DND-41 (cell line): ENCODE measurements around the gene TMEM255B.
"Not testable (repeated sequence)": the region's sequence is repeated elsewhere in the genome, so short reads cannot be mapped to it uniquely, and the experiment has no call there.

Experiments used
- ATAC-seq: fragments of 200-7000 bp; cut with Tn5 transposase; 3 replicates; pipeline ENCODE4 v1.9.1; 2021; ENCODE audit warnings: low read depth; ENCODE audit not compliant: insufficient read depth
- DNase-seq: peaks from one replicate; pipeline ENCODE4 v3.0.0-alpha.2; 2020
- H2AFZ ChIP-seq: 2 replicates; pipeline ENCODE4 v1.6.0; 2012; ENCODE audit warnings: low read depth, low read length
- H3K27ac ChIP-seq: 2 replicates; pipeline ENCODE4 v1.5.1; 2012; ENCODE audit warnings: low read length, inconsistent platforms
- H3K27me3 ChIP-seq: fragments of 200-600 bp; sonication (generic); 2 replicates; pipeline ENCODE4 v1.6.0; 2012; ENCODE audit warnings: low read length, mild to moderate bottlenecking, inconsistent platforms; ENCODE audit not compliant: insufficient read depth, poor library complexity
- H3K36me3 ChIP-seq: 2 replicates; pipeline ENCODE4 v1.5.1; 2012; ENCODE audit warnings: low read length, inconsistent platforms; ENCODE audit not compliant: insufficient read depth
- H3K4me1 ChIP-seq: 2 replicates; pipeline ENCODE4 v1.5.1; 2012; ENCODE audit warnings: mild to moderate bottlenecking, low read length; ENCODE audit not compliant: insufficient read depth
- H3K4me2 ChIP-seq: 2 replicates; pipeline ENCODE4 v1.6.0; 2012; ENCODE audit warnings: mild to moderate bottlenecking, moderate library complexity, low read length, inconsistent platforms; ENCODE audit not compliant: insufficient read depth
- H3K4me3 ChIP-seq, 2 experiments: fragments of 200-600 bp in 1 of 2; shearing (Covaris generic) in 1 of 2; 2 replicates each; pipeline ENCODE4 v1.5.1; 2012 to 2016; ENCODE audit warnings: inconsistent platforms in 2 of 2, low read length in 2 of 2, mild to moderate bottlenecking in 2 of 2, low read depth in 1 of 2, moderate library complexity in 1 of 2
- H3K79me2 ChIP-seq: 2 replicates; pipeline ENCODE4 v1.6.0; 2012; ENCODE audit warnings: low read length, inconsistent platforms; ENCODE audit not compliant: insufficient read depth
- H3K9ac ChIP-seq: 2 replicates; pipeline ENCODE4 v1.6.0; 2012; ENCODE audit warnings: low read depth, mild to moderate bottlenecking, inconsistent platforms, low read length, moderate library complexity
- H3K9me3 ChIP-seq: 2 replicates; pipeline ENCODE4 v1.5.1; 2012; ENCODE audit warnings: low read length, moderate library complexity, mild to moderate bottlenecking, inconsistent platforms; ENCODE audit not compliant: insufficient read depth, severe bottlenecking
- H4K20me1 ChIP-seq: 2 replicates; pipeline ENCODE4 v1.6.0; 2012; ENCODE audit warnings: low read length; ENCODE audit not compliant: insufficient read depth
- EZH2 ChIP-seq: IDR thresholded peaks from 3 replicates; pipeline ENCODE4 v1.6.1; 2012; ENCODE audit warnings: borderline replicate concordance, low read depth, mild to moderate bottlenecking, moderate library complexity, low read length, inconsistent platforms; ENCODE audit not compliant: severe bottlenecking
- TF ChIP-seq, protein P1 (sequence below): IDR thresholded peaks from 2 replicates; pipeline ENCODE4 v1.5.1; 2012; ENCODE audit warnings: borderline replicate concordance, low read length, moderate library complexity, mild to moderate bottlenecking; ENCODE audit not compliant: poor library complexity, severe bottlenecking; ENCODE audit errors: extremely low read depth

The TMEM255B gene

DNA sequence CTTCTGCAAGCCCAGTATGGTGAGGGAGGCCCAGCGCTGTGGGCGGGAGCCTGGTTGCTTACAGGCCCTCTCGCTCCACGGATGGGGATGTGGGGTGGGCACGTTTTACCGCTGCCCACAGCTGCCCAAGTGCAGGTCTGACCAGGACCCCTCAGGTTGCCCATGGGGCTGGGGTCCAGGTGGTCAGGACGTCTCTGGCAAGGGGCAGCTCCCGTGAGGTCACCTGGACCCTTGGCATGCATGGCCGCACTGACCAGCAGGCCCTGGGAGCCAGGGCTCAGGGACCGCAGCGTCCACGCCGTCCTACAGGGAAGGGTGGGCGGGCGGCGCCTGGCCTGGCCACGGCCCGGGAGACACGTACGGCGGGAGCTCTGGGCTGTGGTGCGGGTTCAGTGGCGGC lies 72.0 kb downstream of the TMEM255B start:
- TF ChIP-seq, protein P1, sequence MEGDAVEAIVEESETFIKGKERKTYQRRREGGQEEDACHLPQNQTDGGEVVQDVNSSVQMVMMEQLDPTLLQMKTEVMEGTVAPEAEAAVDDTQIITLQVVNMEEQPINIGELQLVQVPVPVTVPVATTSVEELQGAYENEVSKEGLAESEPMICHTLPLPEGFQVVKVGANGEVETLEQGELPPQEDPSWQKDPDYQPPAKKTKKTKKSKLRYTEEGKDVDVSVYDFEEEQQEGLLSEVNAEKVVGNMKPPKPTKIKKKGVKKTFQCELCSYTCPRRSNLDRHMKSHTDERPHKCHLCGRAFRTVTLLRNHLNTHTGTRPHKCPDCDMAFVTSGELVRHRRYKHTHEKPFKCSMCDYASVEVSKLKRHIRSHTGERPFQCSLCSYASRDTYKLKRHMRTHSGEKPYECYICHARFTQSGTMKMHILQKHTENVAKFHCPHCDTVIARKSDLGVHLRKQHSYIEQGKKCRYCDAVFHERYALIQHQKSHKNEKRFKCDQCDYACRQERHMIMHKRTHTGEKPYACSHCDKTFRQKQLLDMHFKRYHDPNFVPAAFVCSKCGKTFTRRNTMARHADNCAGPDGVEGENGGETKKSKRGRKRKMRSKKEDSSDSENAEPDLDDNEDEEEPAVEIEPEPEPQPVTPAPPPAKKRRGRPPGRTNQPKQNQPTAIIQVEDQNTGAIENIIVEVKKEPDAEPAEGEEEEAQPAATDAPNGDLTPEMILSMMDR: no peak
- TF ChIP-seq EZH2: no peak
- ATAC-seq: no peak

DNA sequence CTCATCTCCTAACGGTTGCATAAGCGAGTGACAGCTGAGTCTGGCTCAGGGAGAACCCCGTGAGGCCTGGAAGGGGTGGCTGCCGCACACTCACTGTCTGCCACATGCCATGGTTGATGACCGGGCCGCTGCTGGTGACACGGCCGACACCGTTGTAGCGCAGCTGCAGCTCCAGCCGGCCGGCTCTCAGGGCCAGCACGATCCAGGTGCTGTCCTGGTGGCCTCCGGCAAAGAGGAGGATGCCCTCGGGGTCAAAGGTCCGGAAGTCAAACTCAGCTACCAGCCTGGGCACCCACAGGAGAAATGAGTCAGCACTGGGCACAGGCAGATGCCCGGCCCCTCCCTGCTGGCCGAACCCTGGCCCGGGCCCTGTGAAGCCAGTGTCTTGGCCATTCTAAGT lies 73.2 kb downstream of the TMEM255B start:
- TF ChIP-seq EZH2: no peak
- TF ChIP-seq, protein P1: no peak
- Histone ChIP-seq H3K4me2 (no peak overlapping the region), H3K9me3 (no peaks in the 10 kb centered on the region), H3K36me3 (no peaks in the 10 kb centered on the region), H3K9ac (no peak overlapping the region), H2AFZ (no peak overlapping the region), H3K27me3 (no peaks in the 10 kb centered on the region), H3K4me1 (no peaks in the 10 kb centered on the region), H3K4me3 (no peak overlapping the region), H3K79me2 (no peaks in the 10 kb centered on the region), H3K27ac (no peak overlapping the region), H4K20me1 (no peaks in the 10 kb centered on the region)
- DNase-seq: no peak
- ATAC-seq: no peak

More for the DNA sequence above, 72.0 kb downstream of the TMEM255B start:
- H3K79me2 ChIP-seq: no peaks in the 10 kb centered on the region
- H3K36me3 ChIP-seq: no peaks in the 10 kb centered on the region
- no peak for DNase-seq
- H4K20me1 ChIP-seq: no peaks in the 10 kb centered on the region
- H3K9ac ChIP-seq: no peak overlapping the region
- no peak overlapping the region for H3K4me3 ChIP-seq
- H2AFZ ChIP-seq: no peak overlapping the region
- no peaks in the 10 kb centered on the region for H3K27me3 ChIP-seq
- no peaks in the 10 kb centered on the region for H3K4me1 ChIP-seq
- no peaks in the 10 kb centered on the region for H3K9me3 ChIP-seq
- no peak overlapping the region for H3K4me2 ChIP-seq
- no peak overlapping the region for H3K27ac ChIP-seq

DNA sequence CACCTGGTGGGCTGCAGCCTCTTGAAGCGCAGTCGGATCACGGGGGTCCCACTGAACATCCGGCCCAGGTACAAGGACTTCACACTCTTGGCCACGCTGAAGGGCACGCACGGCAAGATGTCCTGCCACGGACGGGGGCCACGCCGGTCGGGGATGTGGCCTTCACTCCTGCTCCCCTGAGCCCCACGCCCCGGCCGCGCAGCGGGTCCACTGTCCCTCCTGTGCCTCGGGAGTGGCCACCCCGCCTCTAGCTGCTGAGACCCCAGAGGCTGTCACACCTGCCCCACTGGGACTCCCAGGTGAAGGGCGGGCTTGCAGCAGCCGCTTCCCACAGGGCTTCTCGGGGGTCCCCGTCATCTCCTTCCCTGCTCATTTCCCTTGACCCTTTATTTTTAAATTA lies 73.6 kb downstream of the TMEM255B start:
- no peak for DNase-seq
- Histone ChIP-seq H2AFZ (no peak overlapping the region), H3K36me3 (no peaks in the 10 kb centered on the region), H3K4me3 (no peak overlapping the region), H3K27me3 (no peaks in the 10 kb centered on the region), H3K9me3 (no peaks in the 10 kb centered on the region), H3K9ac (no peak overlapping the region), H3K27ac (no peak overlapping the region), H3K4me2 (no peak overlapping the region), H3K79me2 (no peaks in the 10 kb centered on the region), H4K20me1 (no peaks in the 10 kb centered on the region), H3K4me1 (no peaks in the 10 kb centered on the region)
- no peak for TF ChIP-seq EZH2
- TF ChIP-seq, protein P1: no peak
- no peak for ATAC-seq

DNA sequence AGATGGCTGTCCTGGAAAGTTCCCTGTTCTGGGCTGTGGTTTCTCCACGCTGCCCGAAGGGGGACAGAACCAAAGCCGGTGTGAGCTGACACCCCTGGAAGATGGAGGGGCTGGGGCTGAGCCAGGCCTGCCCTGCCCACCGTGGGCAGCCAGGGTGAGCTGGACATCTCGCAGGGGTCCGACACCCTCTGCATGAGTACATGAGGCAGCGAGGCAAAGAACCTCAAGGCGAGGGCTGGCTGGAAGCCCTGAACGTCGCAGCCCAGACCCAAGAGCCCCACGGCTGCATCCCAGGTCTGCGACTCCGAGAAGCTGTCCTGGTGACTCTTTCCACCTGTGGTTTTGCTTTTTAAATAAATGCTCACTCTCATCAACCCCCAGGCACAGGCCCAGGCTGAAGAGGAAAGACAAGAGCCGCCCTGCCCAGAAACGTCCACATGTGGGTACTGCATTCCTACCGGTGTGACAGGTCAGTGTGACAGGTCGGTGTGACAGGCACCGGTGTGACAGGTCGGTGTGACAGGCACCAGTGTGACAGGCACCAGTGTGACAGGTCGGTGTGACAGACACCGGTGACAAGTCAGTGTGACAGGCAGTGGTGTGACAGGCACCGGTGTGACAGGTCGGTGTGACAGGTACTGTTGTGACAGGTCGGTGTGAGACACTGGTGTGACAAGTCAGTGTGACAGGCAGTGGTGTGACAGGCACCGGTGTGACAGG lies 74.2 kb downstream of the TMEM255B start:
- no peak overlapping the region for H2AFZ ChIP-seq
- ATAC-seq: no peak
- DNase-seq: no peak
- 0 out of 2 replicates have a peak, but pooled peaks cover 3% of the 10 kb centered on the region for H4K20me1 ChIP-seq
- H3K79me2 ChIP-seq: no peaks in the 10 kb centered on the region
- H3K9me3 ChIP-seq: no peaks in the 10 kb centered on the region
- H3K36me3 ChIP-seq: no peaks in the 10 kb centered on the region
- no peak overlapping the region for H3K4me2 ChIP-seq
- no peaks in the 10 kb centered on the region for H3K4me1 ChIP-seq
- no peak overlapping the region for H3K4me3 ChIP-seq
- no peaks in the 10 kb centered on the region for H3K27me3 ChIP-seq
- TF ChIP-seq, protein P1: no peak
- no peak overlapping the region for H3K27ac ChIP-seq
- no peak overlapping the region for H3K9ac ChIP-seq

DNA sequence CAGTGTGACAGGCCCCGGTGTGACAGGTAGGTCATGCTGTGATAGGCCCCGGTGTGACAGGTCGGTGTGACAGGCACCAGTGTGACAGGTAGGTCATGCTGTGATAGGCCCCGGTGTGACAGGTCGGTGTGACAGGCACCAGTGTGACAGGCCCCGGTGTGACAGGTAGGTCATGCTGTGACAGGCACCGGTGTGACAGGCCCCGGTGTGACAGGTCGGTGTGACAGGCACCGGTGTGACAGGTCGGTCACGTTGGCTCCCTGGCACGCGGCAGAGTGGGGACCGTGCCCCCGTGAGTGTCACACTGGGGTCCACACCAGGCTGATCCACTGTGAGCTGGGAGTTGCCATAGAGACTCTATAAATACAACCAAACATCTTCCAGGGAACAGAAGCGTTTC lies 75.0 kb downstream of the TMEM255B start:
- H3K9ac ChIP-seq, H3K27ac ChIP-seq, DNase-seq, H3K9me3 ChIP-seq, H4K20me1 ChIP-seq, H3K27me3 ChIP-seq, H2AFZ ChIP-seq, H3K4me1 ChIP-seq, H3K79me2 ChIP-seq, H3K4me3 ChIP-seq, H3K36me3 ChIP-seq, H3K4me2 ChIP-seq, ATAC-seq: not testable (repeated sequence)
